ENCODE results near the gene PLCB3. TPM values are rescaled to one million over a fixed set of nuclear protein-coding genes. Genes with fewer than 3 reads are reported as not detected.
A peak's percentile ranks its signal among the peaks of the same experiment; 100 is the strongest.

Gene PLCB3
- total RNA-seq, 1 donor from 2014 or later, result 36.2 TPM

DNA sequence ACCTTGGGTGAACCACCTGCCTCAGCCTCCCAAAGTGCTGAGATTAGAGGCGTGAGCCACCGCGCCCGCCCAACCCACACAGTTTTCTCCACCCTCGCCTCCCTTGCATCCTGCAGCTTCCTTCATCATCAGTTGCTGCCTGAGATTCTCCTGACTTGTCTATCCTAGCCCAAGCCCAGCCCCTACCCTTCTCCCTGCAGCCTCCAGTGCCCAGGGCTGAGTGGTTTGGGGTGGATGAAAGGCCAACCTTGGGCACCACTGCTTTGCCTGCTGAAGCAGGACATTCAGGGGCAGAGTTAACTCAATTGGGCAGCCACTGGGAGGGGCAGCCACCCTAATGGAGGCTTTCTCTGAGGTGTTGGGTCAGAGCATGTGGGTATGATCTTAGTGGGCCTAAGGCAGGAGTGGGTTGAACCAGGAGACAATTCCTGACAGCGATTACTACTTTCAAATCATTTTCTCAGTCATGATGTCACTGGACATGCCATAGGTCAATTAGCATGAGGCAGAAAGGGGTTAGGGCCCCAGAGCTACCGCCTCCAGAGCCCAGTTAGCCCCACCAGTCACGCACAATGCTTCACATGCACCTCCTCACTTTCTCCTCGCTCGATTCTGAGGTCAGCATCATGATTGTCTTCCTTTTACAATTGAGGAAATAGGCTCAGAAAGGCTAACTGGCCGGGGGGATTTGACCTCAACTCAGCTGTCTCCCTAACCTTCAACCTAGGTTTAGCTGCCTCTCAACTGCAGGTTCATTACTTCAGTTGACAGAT, 11.5 kb upstream of the PLCB3 start:
- peaks cover 11% of the 10 kb centered on the region for H3K9me3 Mint-ChIP-seq (ENCODE audit: unreplicated experiment)
- H3K4me3 Mint-ChIP-seq (ENCODE audit: unreplicated experiment), result peak overlapping the region; percentile 94

DNA sequence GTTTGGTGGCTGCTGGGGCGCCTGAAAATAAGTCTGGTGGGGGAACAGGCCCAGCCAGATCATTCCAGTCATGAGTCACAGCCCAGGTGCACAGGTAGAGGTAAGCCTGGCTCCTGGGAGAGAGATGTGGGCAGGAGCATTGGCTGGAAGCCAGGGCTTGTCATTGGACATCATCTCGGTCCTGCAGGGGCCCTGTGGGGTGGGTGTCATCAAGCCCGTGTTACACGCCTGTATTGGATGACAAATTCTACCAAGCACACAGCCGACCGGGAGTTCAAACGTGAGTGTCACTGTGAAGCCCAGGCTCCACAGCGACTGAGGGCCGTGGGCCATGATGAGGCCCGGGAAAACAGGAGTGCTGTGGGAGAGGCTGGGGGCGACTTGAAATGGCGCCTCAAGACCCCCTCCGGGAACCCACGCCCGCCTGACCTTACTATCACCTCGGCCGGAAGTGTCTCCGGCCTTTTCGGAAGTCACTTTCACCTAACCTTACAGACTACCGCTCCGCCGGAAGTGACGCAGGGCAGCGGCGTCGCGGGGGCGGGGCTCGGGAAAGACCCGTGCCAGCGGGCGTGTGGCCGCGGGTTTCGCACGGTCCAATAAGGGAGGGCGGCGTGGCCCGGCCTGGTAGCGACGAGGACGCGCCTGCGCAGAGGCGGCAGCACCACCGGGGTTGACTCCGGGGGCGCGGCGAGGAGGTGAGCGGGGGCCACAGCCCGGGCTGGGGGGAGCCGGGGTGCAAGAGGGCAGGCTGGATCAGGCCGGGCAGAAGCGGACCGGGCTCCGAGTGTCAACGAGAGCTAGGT, 10.7 kb upstream of the PLCB3 start, which contains the start of gene FKBP2:
Gene FKBP2 (plus strand): TSS at position 661 of the 806 bp plus-strand sequence. CDS start 1,293 bp downstream, outside the sequence.
- peaks cover 1% of the 10 kb centered on the region for H3K4me1 Mint-ChIP-seq (ENCODE audit: low read depth, unreplicated experiment)
- peaks cover 10% of the 10 kb centered on the region for H3K9me3 Mint-ChIP-seq (ENCODE audit: unreplicated experiment)
- TF ChIP-seq, protein P1, sequence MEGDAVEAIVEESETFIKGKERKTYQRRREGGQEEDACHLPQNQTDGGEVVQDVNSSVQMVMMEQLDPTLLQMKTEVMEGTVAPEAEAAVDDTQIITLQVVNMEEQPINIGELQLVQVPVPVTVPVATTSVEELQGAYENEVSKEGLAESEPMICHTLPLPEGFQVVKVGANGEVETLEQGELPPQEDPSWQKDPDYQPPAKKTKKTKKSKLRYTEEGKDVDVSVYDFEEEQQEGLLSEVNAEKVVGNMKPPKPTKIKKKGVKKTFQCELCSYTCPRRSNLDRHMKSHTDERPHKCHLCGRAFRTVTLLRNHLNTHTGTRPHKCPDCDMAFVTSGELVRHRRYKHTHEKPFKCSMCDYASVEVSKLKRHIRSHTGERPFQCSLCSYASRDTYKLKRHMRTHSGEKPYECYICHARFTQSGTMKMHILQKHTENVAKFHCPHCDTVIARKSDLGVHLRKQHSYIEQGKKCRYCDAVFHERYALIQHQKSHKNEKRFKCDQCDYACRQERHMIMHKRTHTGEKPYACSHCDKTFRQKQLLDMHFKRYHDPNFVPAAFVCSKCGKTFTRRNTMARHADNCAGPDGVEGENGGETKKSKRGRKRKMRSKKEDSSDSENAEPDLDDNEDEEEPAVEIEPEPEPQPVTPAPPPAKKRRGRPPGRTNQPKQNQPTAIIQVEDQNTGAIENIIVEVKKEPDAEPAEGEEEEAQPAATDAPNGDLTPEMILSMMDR (IDR thresholded peaks at IDR 0.05; ENCODE audit: partially characterized antibody, unreplicated experiment), result no peak
- peak within 1 kb of the TSS; percentile 86 for H3K27ac Mint-ChIP-seq (ENCODE audit: unreplicated experiment)
- H3K4me3 Mint-ChIP-seq (ENCODE audit: unreplicated experiment), result peak within 1 kb of the TSS; percentile 94
- peaks cover 8% of the 10 kb centered on the region for H3K27me3 Mint-ChIP-seq (ENCODE audit: unreplicated experiment)
- peak; percentile 97 for DNase-seq
- H3K36me3 Mint-ChIP-seq (ENCODE audit: unreplicated experiment), result no peaks in the 10 kb centered on the region

More for the DNA sequence above, 11.5 kb upstream of the PLCB3 start:
- no peaks in the 10 kb centered on the region for H3K36me3 Mint-ChIP-seq (ENCODE audit: unreplicated experiment)
- H3K27ac Mint-ChIP-seq (ENCODE audit: unreplicated experiment), result peak overlapping the region; percentile 86
- peaks cover 1% of the 10 kb centered on the region for H3K4me1 Mint-ChIP-seq (ENCODE audit: low read depth, unreplicated experiment)
- TF ChIP-seq, protein P1 (IDR thresholded peaks at IDR 0.05; ENCODE audit: partially characterized antibody, unreplicated experiment), result no peak
- no peak for DNase-seq
- peaks cover 14% of the 10 kb centered on the region for H3K27me3 Mint-ChIP-seq (ENCODE audit: unreplicated experiment)

DNA sequence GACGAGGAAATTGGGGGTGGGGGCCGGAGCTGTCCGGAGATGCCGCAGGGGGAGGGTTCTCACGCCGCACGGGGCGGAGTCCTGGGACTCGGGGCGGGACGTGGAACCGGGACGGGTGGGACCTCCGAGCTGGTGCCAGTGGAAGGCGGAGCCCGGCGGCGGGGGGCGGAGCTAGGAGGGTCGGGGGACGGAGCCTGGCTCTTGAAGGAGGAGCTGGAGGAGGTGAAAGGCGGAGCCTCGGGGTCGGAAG, 10.2 kb upstream of the PLCB3 start:
- DNase-seq, result peak; percentile 100
- Mint-ChIP-seq H3K4me3 (ENCODE audit: unreplicated experiment) (peak overlapping the region; percentile 94), H3K9me3 (ENCODE audit: unreplicated experiment) (peaks cover 10% of the 10 kb centered on the region), H3K27ac (ENCODE audit: unreplicated experiment) (peak overlapping the region; percentile 86), H3K36me3 (ENCODE audit: unreplicated experiment) (no peaks in the 10 kb centered on the region), H3K27me3 (ENCODE audit: unreplicated experiment) (peaks cover 7% of the 10 kb centered on the region), H3K4me1 (ENCODE audit: low read depth, unreplicated experiment) (peaks cover 1% of the 10 kb centered on the region)
- TF ChIP-seq, protein P1 (IDR thresholded peaks at IDR 0.05; ENCODE audit: partially characterized antibody, unreplicated experiment), result no peak

DNA sequence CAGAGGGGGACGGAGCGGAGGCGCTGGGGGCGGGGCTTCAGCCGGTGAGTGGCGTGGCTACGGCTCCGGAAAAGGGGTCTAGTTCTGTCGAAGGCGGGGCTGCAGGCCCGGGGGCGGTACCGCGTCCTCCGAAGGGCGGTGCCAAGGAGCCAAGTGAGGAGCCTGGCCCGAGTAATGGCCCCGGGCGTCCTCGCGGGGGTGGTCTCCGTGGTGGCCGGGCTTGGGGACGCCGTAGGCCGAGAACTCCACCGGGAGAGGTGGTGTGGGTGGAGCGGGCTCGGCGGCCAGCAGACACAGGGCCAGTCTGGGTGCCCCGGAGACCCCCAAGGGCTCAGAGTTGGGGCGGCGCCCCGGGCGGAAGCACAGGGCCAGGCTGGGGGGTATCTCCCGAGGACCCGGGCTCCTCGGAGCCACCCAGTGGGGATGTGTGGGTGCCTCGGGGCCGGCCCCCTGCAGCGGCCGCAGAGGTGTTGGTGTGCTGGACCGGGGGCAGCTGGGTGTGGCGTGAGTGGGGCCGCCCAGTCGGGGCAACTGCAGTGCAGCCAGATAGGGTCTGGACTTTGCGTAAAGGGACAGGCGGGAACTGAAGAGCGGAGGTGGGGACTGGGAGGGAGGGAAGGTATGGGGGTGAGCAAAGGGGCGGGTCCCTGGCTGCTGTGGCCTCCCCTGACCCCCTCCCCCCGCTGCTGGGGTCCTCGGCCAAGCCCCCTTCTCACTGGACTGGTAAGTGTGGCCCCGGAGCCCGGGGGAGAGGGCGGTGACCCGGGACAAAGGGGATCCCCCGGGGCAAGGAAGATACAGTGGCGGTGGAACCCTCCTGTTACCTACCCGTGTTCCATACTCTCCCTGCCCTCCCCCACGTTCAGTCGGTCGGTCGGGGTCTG, 9.6 kb upstream of the PLCB3 start:
- peak; percentile 58 for DNase-seq
- Mint-ChIP-seq H3K27me3 (ENCODE audit: unreplicated experiment) (peaks cover 7% of the 10 kb centered on the region), H3K9me3 (ENCODE audit: unreplicated experiment) (peaks cover 10% of the 10 kb centered on the region), H3K4me1 (ENCODE audit: low read depth, unreplicated experiment) (peaks cover 1% of the 10 kb centered on the region), H3K36me3 (ENCODE audit: unreplicated experiment) (no peaks in the 10 kb centered on the region), H3K27ac (ENCODE audit: unreplicated experiment) (peak overlapping the region; percentile 86), H3K4me3 (ENCODE audit: unreplicated experiment) (peak overlapping the region; percentile 94)
- TF ChIP-seq, protein P1 (IDR thresholded peaks at IDR 0.05; ENCODE audit: partially characterized antibody, unreplicated experiment), result no peak

Data from glutamatergic neuron (in vitro differentiated cells).